ENCODE results near the gene LIPH. TPM values are rescaled to one million over a fixed set of nuclear protein-coding genes. Genes with fewer than 3 reads are reported as not detected.
"Not testable (repeated sequence)": the region's sequence is repeated elsewhere in the genome, so short reads cannot be mapped to it uniquely, and the experiment has no call there.

The LIPH gene
- total and polyA plus RNA-seq, 4 donors: 0.62 to 3.6 (median 0.77) TPM; not detected in 1

- not testable (repeated sequence) for H3K36me3 ChIP-seq (ENCODE audit: control insufficient read depth in 1 of 2, insufficient read depth in 2 of 2, low read length in 1 of 2)
These were observed 86.3 kb downstream of the LIPH start for GRCh38 chr3:185466123-185466522.

DNA sequence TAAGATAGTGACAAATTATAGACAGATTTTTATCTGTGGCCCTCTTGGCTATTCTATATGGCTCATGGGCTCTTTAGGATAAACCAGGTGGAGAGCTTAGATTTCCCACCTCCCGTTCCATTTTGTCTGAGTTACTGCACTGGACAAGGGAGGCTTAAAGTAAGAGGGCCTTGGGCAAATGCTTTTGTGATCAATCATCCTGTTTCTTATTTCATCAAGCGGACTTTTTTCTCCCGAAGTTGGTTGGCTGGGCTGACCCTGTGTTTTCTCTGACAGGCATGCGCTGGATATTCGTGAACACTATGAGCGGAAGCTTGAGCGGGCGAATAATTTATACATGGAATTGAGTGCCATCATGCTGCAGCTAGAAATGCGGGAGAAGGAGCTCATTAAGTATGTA lies 86.9 kb downstream of the LIPH start:
- Histone ChIP-seq H3K27ac (ENCODE audit: low read depth in 1 of 2, low read length in 2 of 2) (no peak overlapping the region), H3K4me1 (ENCODE audit: control insufficient read depth in 1 of 2, insufficient read depth in 2 of 2, low read length in 2 of 2) (no peaks in the 10 kb centered on the region), H3K36me3 (ENCODE audit: control insufficient read depth in 1 of 2, insufficient read depth in 2 of 2, low read length in 1 of 2) (peaks cover 4 to 9% of the 10 kb centered on the region in 2 donors), H3K27me3 (ENCODE audit: control insufficient read depth in 1 of 2, insufficient read depth in 2 of 2, low read length in 1 of 2) (no peaks in the 10 kb centered on the region), H3K9me3 (ENCODE audit: control insufficient read depth, low read length) (no peaks in the 10 kb centered on the region), H3K4me3 (ENCODE audit: low read length in 2 of 2) (no peak overlapping the region)
- intact Hi-C loops (cut with DNase I): no loop called here
- WGBS, 2 donors: 89 to 92% methylated on average over 9 of the region's 9 CpGs
- DNase-seq (no peak), ATAC-seq (ENCODE audit: low FRiP score) (no peak)

More at GRCh38 chr3:185466123-185466522, 86.3 kb downstream of the LIPH start:
- DNase-seq; H3K27ac ChIP-seq (ENCODE audit: low read depth in 1 of 2, low read length in 2 of 2); intact Hi-C loops (cut with DNase I); ATAC-seq (ENCODE audit: low FRiP score); H3K4me3 ChIP-seq (ENCODE audit: low read length in 2 of 2); H3K4me1 ChIP-seq (ENCODE audit: control insufficient read depth in 1 of 2, insufficient read depth in 2 of 2, low read length in 2 of 2); H3K27me3 ChIP-seq (ENCODE audit: control insufficient read depth in 1 of 2, insufficient read depth in 2 of 2, low read length in 1 of 2); H3K9me3 ChIP-seq (ENCODE audit: control insufficient read depth, low read length): not testable (repeated sequence)
- WGBS, 2 donors: 92 to 94% methylated on average over 5 of the region's 5 CpGs

DNA sequence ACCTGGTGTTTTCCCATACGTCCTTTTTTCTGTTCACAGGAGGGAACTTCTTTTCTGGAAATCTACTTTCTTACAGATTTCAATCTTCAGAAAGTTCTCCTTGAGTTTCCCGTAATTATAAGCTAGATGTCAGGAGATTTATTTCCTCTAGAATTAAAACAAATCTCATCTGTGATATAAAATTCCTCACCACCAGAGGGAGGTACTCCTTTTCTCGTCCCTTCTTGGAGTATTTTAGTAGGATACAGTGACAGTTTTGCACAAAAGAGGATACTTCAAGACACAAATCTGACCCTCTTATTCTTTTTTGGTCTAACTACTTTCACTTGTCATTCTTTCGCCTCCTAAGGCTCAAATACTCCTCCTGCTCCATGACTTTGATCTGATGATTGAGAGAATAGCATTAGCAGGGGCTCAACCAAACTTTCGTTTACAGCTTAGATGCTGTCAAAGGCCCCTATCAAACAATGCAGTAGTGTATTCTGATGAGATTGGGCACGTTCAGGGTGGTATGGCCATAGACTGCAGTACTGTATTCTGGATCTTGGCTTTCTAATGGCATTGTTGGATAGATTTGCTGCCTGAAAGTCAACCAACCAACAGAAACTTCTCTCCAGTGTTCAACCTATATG lies 91.6 kb downstream of the LIPH start:
- WGBS, 2 donors: 83 to 84% methylated on average over 6 of the region's 6 CpGs
- intact Hi-C loops (cut with DNase I): no loop called here

DNA sequence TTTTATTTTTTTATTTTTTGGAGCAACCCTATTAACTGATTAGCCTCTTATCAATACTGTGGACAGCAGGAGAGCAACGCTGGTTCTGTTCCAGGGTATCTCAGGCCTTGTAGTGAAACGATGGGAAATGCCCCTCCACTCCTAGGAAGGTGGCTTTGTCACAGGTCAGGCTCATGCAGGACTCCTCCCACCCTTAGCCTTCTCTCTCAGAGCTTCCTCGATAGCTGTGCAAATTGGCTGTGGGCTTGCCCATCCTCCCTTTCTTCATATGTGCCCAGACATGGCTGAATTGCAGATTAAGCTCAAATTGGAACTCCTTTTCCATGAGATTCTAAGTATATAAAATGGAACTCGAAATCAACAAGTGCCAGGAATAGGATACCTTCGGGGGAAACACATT lies 92.1 kb downstream of the LIPH start:
- H3K4me3 ChIP-seq (ENCODE audit: low read length in 2 of 2): no peak overlapping the region
- WGBS, 2 donors: 84% methylated on average over 5 of the region's 5 CpGs
- H3K36me3 ChIP-seq (ENCODE audit: control insufficient read depth in 1 of 2, insufficient read depth in 2 of 2, low read length in 1 of 2): no peaks in the 10 kb centered on the region
- DNase-seq (no peak), ATAC-seq (ENCODE audit: low FRiP score) (no peak)
- H3K4me1 ChIP-seq (ENCODE audit: control insufficient read depth in 1 of 2, insufficient read depth in 2 of 2, low read length in 2 of 2): no peaks in the 10 kb centered on the region
- intact Hi-C loops (cut with DNase I): no loop called here
- H3K9me3 ChIP-seq (ENCODE audit: control insufficient read depth, low read length): no peaks in the 10 kb centered on the region
- H3K27me3 ChIP-seq (ENCODE audit: control insufficient read depth in 1 of 2, insufficient read depth in 2 of 2, low read length in 1 of 2): no peaks in the 10 kb centered on the region
- no peak overlapping the region for H3K27ac ChIP-seq (ENCODE audit: low read depth in 1 of 2, low read length in 2 of 2)

More for the DNA sequence above, 91.6 kb downstream of the LIPH start:
- DNase-seq (no peak), ATAC-seq (ENCODE audit: low FRiP score) (no peak)
- Histone ChIP-seq H3K36me3 (ENCODE audit: control insufficient read depth in 1 of 2, insufficient read depth in 2 of 2, low read length in 1 of 2) (no peaks in the 10 kb centered on the region), H3K27ac (ENCODE audit: low read depth in 1 of 2, low read length in 2 of 2) (no peak overlapping the region), H3K4me3 (ENCODE audit: low read length in 2 of 2) (no peak overlapping the region), H3K27me3 (ENCODE audit: control insufficient read depth in 1 of 2, insufficient read depth in 2 of 2, low read length in 1 of 2) (no peaks in the 10 kb centered on the region), H3K9me3 (ENCODE audit: control insufficient read depth, low read length) (no peaks in the 10 kb centered on the region), H3K4me1 (ENCODE audit: control insufficient read depth in 1 of 2, insufficient read depth in 2 of 2, low read length in 2 of 2) (no peaks in the 10 kb centered on the region)

DNA sequence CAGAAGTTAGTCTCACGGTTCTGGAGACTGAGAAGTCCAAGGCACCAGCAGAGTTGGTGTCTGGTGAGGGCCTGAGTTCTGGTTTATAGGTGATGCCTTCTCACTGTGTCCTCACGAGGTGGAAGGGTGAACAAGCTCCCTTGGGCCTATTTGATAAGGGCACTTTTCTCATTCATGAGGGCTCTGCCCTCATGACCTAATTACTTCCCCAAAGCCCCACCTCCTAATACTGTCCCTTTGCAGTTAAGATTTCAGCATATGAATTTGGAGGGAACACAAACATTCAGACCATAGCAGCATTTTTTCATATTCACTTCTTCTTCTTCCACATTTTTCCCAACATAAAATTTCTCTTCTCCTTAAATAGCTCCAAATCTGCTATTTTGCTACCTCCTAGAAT lies 95.0 kb downstream of the LIPH start:
- 68 to 78% methylated on average over 2 of the region's 2 CpGs for WGBS, 2 donors
- peaks cover 0 to 2% of the 10 kb centered on the region in 2 donors for H3K36me3 ChIP-seq (ENCODE audit: control insufficient read depth in 1 of 2, insufficient read depth in 2 of 2, low read length in 1 of 2)
- H3K27ac ChIP-seq (ENCODE audit: low read depth in 1 of 2, low read length in 2 of 2): no peak overlapping the region
- H3K4me3 ChIP-seq (ENCODE audit: low read length in 2 of 2): no peak overlapping the region
- no peak for ATAC-seq (ENCODE audit: low FRiP score)
- intact Hi-C loops (cut with DNase I): no loop called here
- no peaks in the 10 kb centered on the region for H3K27me3 ChIP-seq (ENCODE audit: control insufficient read depth in 1 of 2, insufficient read depth in 2 of 2, low read length in 1 of 2)
- H3K9me3 ChIP-seq (ENCODE audit: control insufficient read depth, low read length): no peaks in the 10 kb centered on the region
- no peak for DNase-seq
- no peaks in the 10 kb centered on the region for H3K4me1 ChIP-seq (ENCODE audit: control insufficient read depth in 1 of 2, insufficient read depth in 2 of 2, low read length in 2 of 2)

Other genes with a start within 250 kb of the LIPH start
- 10 to 100 TPM; 25.3 to 28.7 TPM for gene MAP3K13, start 189.5 kb downstream of the LIPH start, total RNA-seq
- gene MAP3K13, start 189.5 kb downstream of the LIPH start, polyA plus RNA-seq: 10 to 100 TPM; 19.8 to 38.4 TPM
- gene TMEM41A, start 53.6 kb downstream of the LIPH start, total RNA-seq: 10 to 100 TPM; 13.2 to 15.6 TPM
- gene TMEM41A, start 53.6 kb downstream of the LIPH start, polyA plus RNA-seq: 1 to 10 TPM; 5.4 to 8.8 TPM
- 10 to 100 TPM; 36.5 to 41.6 TPM for gene SENP2, start 33.7 kb upstream of the LIPH start, total RNA-seq
- 10 to 100 TPM; 13.6 to 15.4 TPM for gene SENP2, start 33.7 kb upstream of the LIPH start, polyA plus RNA-seq